HCT116 (cell line): Measurements from ENCODE around the gene TMEM11. TPM values are rescaled to one million over a fixed set of nuclear protein-coding genes. Genes with fewer than 3 reads are reported as not detected.

Experiments
- ATAC-seq: fragments of 200-7000 bp; cut with Tn5 transposase; 2 replicates; pipeline ENCODE4 v1.9.1; 2020; ENCODE audit warnings: mild to moderate bottlenecking, moderate library complexity
- BruUV-seq: library from RNA; stranded (reverse); fragments of 400-500 nt; replicated peaks from 2 replicates; lab custom pipeline; 2021; lab: Mats Ljungman, UMichigan
- CTCF ChIA-PET: fragments of 300-600 bp; sonication (Branson Sonifier 250); formaldehyde crosslinking; loops from one replicate; lab custom pipeline; 2021; ENCODE audit warnings: antibody characterized with exemption; lab: Charles Lee
- POLR2A ChIA-PET: fragments of 300-600, 350-600 bp; sonication (Branson Sonifier 250); formaldehyde crosslinking; loops from one replicate; lab custom pipeline; 2021; ENCODE audit warnings: antibody characterized with exemption; lab: Charles Lee
- RAD21 ChIA-PET, 2 experiments: fragments of 300-600 bp; sonication (Branson Sonifier 250); formaldehyde crosslinking; loops; one replicate each; lab custom pipeline; 2023; ENCODE audit warnings: low total read pairs in 2 of 2; ENCODE audit not compliant: uncharacterized antibody in 2 of 2, unreplicated experiment in 2 of 2, low non-redundant PET in 1 of 2; lab: Charles Lee
- DNase-seq: peaks from one replicate; pipeline ENCODE4 v3.0.0-alpha.2; 2010; ENCODE audit warnings: low read depth, low spot score
- H2AFZ ChIP-seq: fragments of 200-600 bp; shearing (Covaris generic), sonication (generic); 2 replicates; pipeline ENCODE4 v1.6.1; 2017; ENCODE audit warnings: low read depth, mixed run types, mixed read lengths, antibody characterized with exemption, low read length; ENCODE audit not compliant: poor library complexity, severe bottlenecking
- H3K27ac ChIP-seq: 2 replicates; pipeline ENCODE4 v1.5.1; 2012; ENCODE audit warnings: low read depth, low read length
- H3K27me3 ChIP-seq: fragments of 200-600 bp; sonication (generic); 2 replicates; pipeline ENCODE4 v1.6.1; 2016; ENCODE audit warnings: mixed run types, low read length, mixed read lengths; ENCODE audit not compliant: insufficient read depth
- H3K36me3 ChIP-seq, 2 experiments: fragments of 200-500 bp in 1 of 2; fragments of 200-600 bp in 1 of 2; sonication (Bioruptor generic) in 1 of 2; sonication (generic) in 1 of 2; 2 replicates each; pipeline versions ENCODE4 v1.5.1 to v1.6.1; 2014 to 2016; ENCODE audit warnings: low read length in 2 of 2, inconsistent platforms in 1 of 2, mixed read lengths in 1 of 2, mixed run types in 1 of 2; ENCODE audit not compliant: insufficient read depth in 2 of 2, control insufficient read depth in 1 of 2
- H3K4me1 ChIP-seq, 2 experiments: fragments of 200-600 bp in 1 of 2; sonication (generic) in 1 of 2; 2 replicates each; pipeline versions ENCODE4 v1.5.1 to v1.6.1; 2012 to 2017; ENCODE audit warnings: low read length in 2 of 2, inconsistent platforms in 1 of 2, mild to moderate bottlenecking in 1 of 2, mixed read lengths in 1 of 2, mixed run types in 1 of 2, moderate library complexity in 1 of 2; ENCODE audit not compliant: insufficient read depth in 2 of 2, control insufficient read depth in 1 of 2
- H3K4me2 ChIP-seq: fragments of 200-600 bp; sonication (generic); 2 replicates; pipeline ENCODE4 v1.6.1; 2017; ENCODE audit warnings: mixed run types, low read length, mixed read lengths
- H3K4me3 ChIP-seq, 2 experiments: fragments of 200-600 bp in 1 of 2; sonication (generic) in 1 of 2; replicated peaks in 1 of 2; 2 replicates each; pipeline ENCODE4 v1.5.1; 2011 to 2016; ENCODE audit warnings: low read length in 2 of 2, control low read depth in 1 of 2, low read depth in 1 of 2, mild to moderate bottlenecking in 1 of 2, mixed read lengths in 1 of 2, mixed run types in 1 of 2
- H3K79me2 ChIP-seq: fragments of 200-600 bp; sonication (generic); 2 replicates; pipeline ENCODE4 v1.6.1; 2017; ENCODE audit warnings: mild to moderate bottlenecking, mixed run types, low read length, moderate library complexity, mixed read lengths; ENCODE audit not compliant: insufficient read depth
- H3K9ac ChIP-seq: fragments of 200-600 bp; sonication (generic); 2 replicates; pipeline ENCODE4 v1.6.1; 2016; ENCODE audit warnings: low read length, mixed read lengths
- H3K9me2 ChIP-seq: fragments of 200-600 bp; sonication (generic), shearing (Covaris generic); 2 replicates; pipeline ENCODE4 v1.6.1; 2017; ENCODE audit warnings: mixed run types, mild to moderate bottlenecking, moderate library complexity; ENCODE audit not compliant: insufficient read depth
- H3K9me3 ChIP-seq, 2 experiments: fragments of 200-500 bp in 1 of 2; fragments of 200-600 bp in 1 of 2; sonication (Bioruptor generic) in 1 of 2; sonication (generic) in 1 of 2; 2 replicates each; pipeline ENCODE4 v1.6.1; 2014 to 2017; ENCODE audit warnings: low read length in 2 of 2, mixed read lengths in 2 of 2, inconsistent platforms in 1 of 2, low read depth in 1 of 2, mild to moderate bottlenecking in 1 of 2, mixed run types in 1 of 2, moderate library complexity in 1 of 2; ENCODE audit not compliant: control insufficient read depth in 1 of 2, insufficient read depth in 1 of 2
- H4K20me1 ChIP-seq: fragments of 200-600 bp; sonication (generic), shearing (Covaris generic); 2 replicates; pipeline ENCODE4 v1.6.1; 2017; ENCODE audit warnings: mixed run types, mild to moderate bottlenecking, moderate library complexity; ENCODE audit not compliant: insufficient read depth
- ATF3 ChIP-seq: IDR thresholded peaks from 2 replicates; pipeline ENCODE4 v1.6.1; 2012
- CEBPB ChIP-seq: IDR thresholded peaks from 2 replicates; pipeline ENCODE4 v1.6.1; 2012; ENCODE audit warnings: low read depth
- CTCF ChIP-seq, 3 experiments: fragments of 200-600 bp in 1 of 3; sonication (generic) in 1 of 3; IDR thresholded peaks in 2 of 3; conservative IDR thresholded peaks in 1 of 3; 2 replicates each; pipeline ENCODE4 v1.5.1; 2012 to 2017; ENCODE audit warnings: low read depth in 2 of 3, low read length in 2 of 3, antibody characterized with exemption in 1 of 3, borderline replicate concordance in 1 of 3, control low read depth in 1 of 3, mild to moderate bottlenecking in 1 of 3, mixed read lengths in 1 of 3, mixed run types in 1 of 3, moderate library complexity in 1 of 3; ENCODE audit not compliant: insufficient read depth in 1 of 3
- ELF1 ChIP-seq: IDR thresholded peaks from 2 replicates; pipeline ENCODE4 v1.6.1; 2012; ENCODE audit warnings: low read depth, borderline replicate concordance
- EZH2 ChIP-seq: fragments of 200-600 bp; sonication (generic); IDR thresholded peaks from 2 replicates; pipeline ENCODE4 v1.6.1; 2017; ENCODE audit warnings: antibody characterized with exemption, mixed run types
- EZH2phosphoT487 ChIP-seq: fragments of 200-600 bp; IDR thresholded peaks from 2 replicates; pipeline ENCODE4 v1.6.1; 2018; ENCODE audit warnings: antibody characterized with exemption, borderline replicate concordance
- FOSL1 ChIP-seq: IDR thresholded peaks from 2 replicates; pipeline ENCODE4 v1.6.1; 2012; ENCODE audit warnings: low read depth
- MAX ChIP-seq: IDR thresholded peaks from 2 replicates; pipeline ENCODE4 v1.6.1; 2012
- POLR2A ChIP-seq: IDR thresholded peaks from 2 replicates; pipeline ENCODE4 v1.7.0; 2011; ENCODE audit warnings: borderline replicate concordance; ENCODE audit not compliant: insufficient read depth, insufficient read length; ENCODE audit errors: extremely low read depth
- POLR2AphosphoS5 ChIP-seq: IDR thresholded peaks from 2 replicates; pipeline ENCODE4 v1.6.1; 2011; ENCODE audit warnings: mild to moderate bottlenecking, low read depth, low read length, moderate library complexity
- RAD21 ChIP-seq: IDR thresholded peaks from 2 replicates; pipeline ENCODE4 v1.6.1; 2012; ENCODE audit warnings: low read depth, mild to moderate bottlenecking
- REST ChIP-seq: IDR thresholded peaks from 2 replicates; pipeline ENCODE4 v1.6.1; 2012; ENCODE audit warnings: low read depth
- SP1 ChIP-seq: IDR thresholded peaks from 2 replicates; pipeline ENCODE4 v1.6.1; 2012; ENCODE audit warnings: low read depth
- SRF ChIP-seq: IDR thresholded peaks from 2 replicates; pipeline ENCODE4 v1.6.1; 2012; ENCODE audit warnings: low read depth
- TCF7L2 ChIP-seq: IDR thresholded peaks from 2 replicates; pipeline ENCODE4 v1.7.0; 2011; ENCODE audit warnings: borderline replicate concordance, inconsistent platforms; ENCODE audit not compliant: insufficient read depth, insufficient read length; ENCODE audit errors: extremely low read depth
- YY1 ChIP-seq: IDR thresholded peaks from 2 replicates; pipeline ENCODE4 v1.6.1; 2011; ENCODE audit warnings: low read length, low read depth, moderate library complexity, mild to moderate bottlenecking; ENCODE audit not compliant: insufficient replicate concordance; ENCODE audit errors: extremely low read depth
- ZFX ChIP-seq: fragments of 450-650 bp; IDR thresholded peaks from 2 replicates; pipeline ENCODE4 v1.6.1; 2017
- ZNF274 ChIP-seq: fragments of 200-500 bp; sonication (Bioruptor generic); IDR thresholded peaks from 2 replicates; pipeline ENCODE4 v1.6.1; 2014; ENCODE audit warnings: mild to moderate bottlenecking, low read depth, low read length, inconsistent platforms
- intact Hi-C: fragments of 100-400 bp; cut with micrococcal nuclease; formaldehyde crosslinking; loops from 2 replicates; pipeline ENCODE4 v1.10.0; 2022
- total RNA-seq: library from RNA; stranded (reverse); gene quantifications from one replicate; pipeline ENCODE4 v1.2.1, GENCODE V29; 2021; ENCODE audit not compliant: unreplicated experiment

The TMEM11 gene
- total RNA-seq, 1 experiment from 2014 or later = 31.0 TPM

GRCh38 chr17:21215935-21216334 lies 2.0 kb upstream of the TMEM11 start:
- peaks cover 75% of the 10 kb centered on the region for H3K79me2 ChIP-seq
- 0 out of 2 replicates have a peak overlapping the region, but pooled peaks have one; percentile 22 for H3K27ac ChIP-seq
- BruUV-seq = no TSS peak
- DNase-seq = no peak
- H3K9me2 ChIP-seq = no peaks in the 10 kb centered on the region
- POLR2A ChIA-PET = interaction anchor here (0.6 kb wide), 1 partner anchor 30 kb away, joined by 3 read pairs; no protein-coding TSS in a partner anchor
- no peak overlapping the region for H2AFZ ChIP-seq
- CTCF ChIA-PET = no interaction called here
- intact Hi-C loops = no loop called here
- H3K4me2 ChIP-seq = peak overlapping the region; percentile 98
- H3K4me3 ChIP-seq = peak overlapping the region; percentile 5 to 98; a peak in 2 of 4 replicates
- peaks cover 17 to 27% of the 10 kb centered on the region in 2 experiments; a peak in 3 of 4 replicates for H3K4me1 ChIP-seq
- peaks cover 8% of the 10 kb centered on the region; the same call in 1 of the 2 replicates for H4K20me1 ChIP-seq
- H3K9me3 ChIP-seq = no peaks in the 10 kb centered on the region
- TF ChIP-seq ZFX (no peak), SRF (no peak), ATF3 (no peak), YY1 (no peak), ZNF274 (no peak), CTCF (IDR thresholded peaks at IDR 0.05 in 2 of 3, conservative IDR thresholded peaks at IDR 0.05 in 1 of 3; ENCODE audit: borderline replicate concordance in 1 of 3, insufficient read depth in 1 of 3, low read depth in 2 of 3, low read length in 2 of 3) (no peak), EZH2phosphoT487 (no peak), MAX (no peak), ELF1 (no peak), FOSL1 (no peak), POLR2AphosphoS5 (no peak), SP1 (no peak), RAD21 (no peak), REST (no peak), POLR2A (no peak), CEBPB (no peak), TCF7L2 (no peak), EZH2 (no peak)
- peak overlapping the region; percentile 27; the same call in 1 of the 2 replicates for H3K9ac ChIP-seq
- ATAC-seq = no peak
- H3K36me3 ChIP-seq = peaks cover 0 to 3% of the 10 kb centered on the region in 2 experiments; a peak in 1 of 4 replicates
- no peaks in the 10 kb centered on the region for H3K27me3 ChIP-seq
- RAD21 ChIA-PET = no interaction called here
